ENCODE results near the gene SYNPO2L.
"Not testable (repeated sequence)": the region's sequence is repeated elsewhere in the genome, so short reads cannot be mapped to it uniquely, and the experiment has no call there.

DNA sequence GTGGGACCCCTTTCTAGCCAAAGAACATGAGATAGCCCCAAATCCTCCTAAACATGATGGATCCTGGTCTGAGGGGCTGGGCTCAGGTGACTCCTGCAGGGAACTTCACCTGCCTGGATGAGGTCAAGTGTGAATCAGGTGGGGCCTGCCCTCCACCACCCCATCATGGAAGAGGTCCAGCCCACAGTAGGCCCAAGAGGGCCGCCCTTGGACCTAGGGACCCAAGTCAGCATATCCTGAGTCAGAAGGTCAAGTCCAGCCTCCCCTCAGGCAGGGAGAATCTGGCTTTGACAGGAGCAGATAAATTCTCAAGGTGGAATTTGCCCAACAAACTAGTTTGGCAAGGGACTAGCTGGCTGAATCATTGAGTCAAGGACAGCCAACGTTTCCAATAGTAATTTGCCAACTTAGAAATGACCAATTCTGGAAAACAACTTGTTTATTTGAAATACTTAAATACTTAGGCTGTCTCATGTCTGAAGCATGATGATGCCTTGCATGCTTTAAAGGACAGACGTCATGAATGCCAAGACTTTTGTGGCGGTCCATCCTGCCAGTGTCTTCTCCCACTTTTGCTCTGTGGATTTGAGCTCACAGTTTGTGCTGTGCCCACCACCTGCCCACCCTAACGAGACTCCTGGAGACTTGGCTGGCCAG, 10.5 kb upstream of the SYNPO2L start:
- not testable (repeated sequence) for TF ChIP-seq TOX (CRISPR knock-in tag; IDR thresholded peaks at IDR 0.05; ENCODE audit: borderline replicate concordance); ZC3H10 (CRISPR knock-in tag; IDR thresholded peaks at IDR 0.05); ZFP3 (CRISPR knock-in tag; IDR thresholded peaks at IDR 0.05); RARB (CRISPR knock-in tag; IDR thresholded peaks at IDR 0.05); ZFP30 (CRISPR knock-in tag; IDR thresholded peaks at IDR 0.05); CSDC2 (CRISPR knock-in tag; IDR thresholded peaks at IDR 0.05); ISL1 (CRISPR knock-in tag; IDR thresholded peaks at IDR 0.05); ZNF565 (CRISPR knock-in tag; conservative IDR thresholded peaks at IDR 0.05; ENCODE audit: low read depth); SNAI2 (CRISPR knock-in tag; IDR thresholded peaks at IDR 0.05); ARNTL (CRISPR knock-in tag; IDR thresholded peaks at IDR 0.05; ENCODE audit: borderline replicate concordance, low read depth)
- TF ChIP-seq, protein P1, sequence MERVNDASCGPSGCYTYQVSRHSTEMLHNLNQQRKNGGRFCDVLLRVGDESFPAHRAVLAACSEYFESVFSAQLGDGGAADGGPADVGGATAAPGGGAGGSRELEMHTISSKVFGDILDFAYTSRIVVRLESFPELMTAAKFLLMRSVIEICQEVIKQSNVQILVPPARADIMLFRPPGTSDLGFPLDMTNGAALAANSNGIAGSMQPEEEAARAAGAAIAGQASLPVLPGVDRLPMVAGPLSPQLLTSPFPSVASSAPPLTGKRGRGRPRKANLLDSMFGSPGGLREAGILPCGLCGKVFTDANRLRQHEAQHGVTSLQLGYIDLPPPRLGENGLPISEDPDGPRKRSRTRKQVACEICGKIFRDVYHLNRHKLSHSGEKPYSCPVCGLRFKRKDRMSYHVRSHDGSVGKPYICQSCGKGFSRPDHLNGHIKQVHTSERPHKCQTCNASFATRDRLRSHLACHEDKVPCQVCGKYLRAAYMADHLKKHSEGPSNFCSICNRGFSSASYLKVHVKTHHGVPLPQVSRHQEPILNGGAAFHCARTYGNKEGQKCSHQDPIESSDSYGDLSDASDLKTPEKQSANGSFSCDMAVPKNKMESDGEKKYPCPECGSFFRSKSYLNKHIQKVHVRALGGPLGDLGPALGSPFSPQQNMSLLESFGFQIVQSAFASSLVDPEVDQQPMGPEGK (CRISPR knock-in tag; IDR thresholded peaks at IDR 0.05; ENCODE audit: borderline replicate concordance): not testable (repeated sequence)
- TF ChIP-seq, protein P2, sequence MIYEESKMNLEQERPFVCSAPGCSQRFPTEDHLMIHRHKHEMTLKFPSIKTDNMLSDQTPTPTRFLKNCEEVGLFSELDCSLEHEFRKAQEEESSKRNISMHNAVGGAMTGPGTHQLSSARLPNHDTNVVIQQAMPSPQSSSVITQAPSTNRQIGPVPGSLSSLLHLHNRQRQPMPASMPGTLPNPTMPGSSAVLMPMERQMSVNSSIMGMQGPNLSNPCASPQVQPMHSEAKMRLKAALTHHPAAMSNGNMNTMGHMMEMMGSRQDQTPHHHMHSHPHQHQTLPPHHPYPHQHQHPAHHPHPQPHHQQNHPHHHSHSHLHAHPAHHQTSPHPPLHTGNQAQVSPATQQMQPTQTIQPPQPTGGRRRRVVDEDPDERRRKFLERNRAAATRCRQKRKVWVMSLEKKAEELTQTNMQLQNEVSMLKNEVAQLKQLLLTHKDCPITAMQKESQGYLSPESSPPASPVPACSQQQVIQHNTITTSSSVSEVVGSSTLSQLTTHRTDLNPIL (CRISPR knock-in tag; IDR thresholded peaks at IDR 0.05; ENCODE audit: low read depth): not testable (repeated sequence)

Data from SK-N-SH treated with all-trans-retinoic acid at 6 μM for 48 hours (cell line).